ENCODE measurements around the gene SLAMF1. TPM values are rescaled to one million over a fixed set of nuclear protein-coding genes. Genes with fewer than 3 reads are reported as not detected.

Gene SLAMF1
- total RNA-seq, 6 experiments from 2014 or later = not detected

GRCh38 chr1:160623227-160623633, 23.6 kb downstream of the SLAMF1 start:
- DNase-seq = no peak
- Mint-ChIP-seq H3K4me3 (no peak overlapping the region), H3K27me3 (ENCODE audit: insufficient read depth) (no peaks in the 10 kb centered on the region), H3K27ac (no peak overlapping the region), H3K9me3 (no peaks in the 10 kb centered on the region), H3K4me1 (ENCODE audit: low read depth) (no peaks in the 10 kb centered on the region; the same call in 1 of the 2 replicates), H3K36me3 (ENCODE audit: low read depth) (no peaks in the 10 kb centered on the region)
- TF ChIP-seq, protein P1, sequence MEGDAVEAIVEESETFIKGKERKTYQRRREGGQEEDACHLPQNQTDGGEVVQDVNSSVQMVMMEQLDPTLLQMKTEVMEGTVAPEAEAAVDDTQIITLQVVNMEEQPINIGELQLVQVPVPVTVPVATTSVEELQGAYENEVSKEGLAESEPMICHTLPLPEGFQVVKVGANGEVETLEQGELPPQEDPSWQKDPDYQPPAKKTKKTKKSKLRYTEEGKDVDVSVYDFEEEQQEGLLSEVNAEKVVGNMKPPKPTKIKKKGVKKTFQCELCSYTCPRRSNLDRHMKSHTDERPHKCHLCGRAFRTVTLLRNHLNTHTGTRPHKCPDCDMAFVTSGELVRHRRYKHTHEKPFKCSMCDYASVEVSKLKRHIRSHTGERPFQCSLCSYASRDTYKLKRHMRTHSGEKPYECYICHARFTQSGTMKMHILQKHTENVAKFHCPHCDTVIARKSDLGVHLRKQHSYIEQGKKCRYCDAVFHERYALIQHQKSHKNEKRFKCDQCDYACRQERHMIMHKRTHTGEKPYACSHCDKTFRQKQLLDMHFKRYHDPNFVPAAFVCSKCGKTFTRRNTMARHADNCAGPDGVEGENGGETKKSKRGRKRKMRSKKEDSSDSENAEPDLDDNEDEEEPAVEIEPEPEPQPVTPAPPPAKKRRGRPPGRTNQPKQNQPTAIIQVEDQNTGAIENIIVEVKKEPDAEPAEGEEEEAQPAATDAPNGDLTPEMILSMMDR (IDR thresholded peaks at IDR 0.05) = no peak

DNA sequence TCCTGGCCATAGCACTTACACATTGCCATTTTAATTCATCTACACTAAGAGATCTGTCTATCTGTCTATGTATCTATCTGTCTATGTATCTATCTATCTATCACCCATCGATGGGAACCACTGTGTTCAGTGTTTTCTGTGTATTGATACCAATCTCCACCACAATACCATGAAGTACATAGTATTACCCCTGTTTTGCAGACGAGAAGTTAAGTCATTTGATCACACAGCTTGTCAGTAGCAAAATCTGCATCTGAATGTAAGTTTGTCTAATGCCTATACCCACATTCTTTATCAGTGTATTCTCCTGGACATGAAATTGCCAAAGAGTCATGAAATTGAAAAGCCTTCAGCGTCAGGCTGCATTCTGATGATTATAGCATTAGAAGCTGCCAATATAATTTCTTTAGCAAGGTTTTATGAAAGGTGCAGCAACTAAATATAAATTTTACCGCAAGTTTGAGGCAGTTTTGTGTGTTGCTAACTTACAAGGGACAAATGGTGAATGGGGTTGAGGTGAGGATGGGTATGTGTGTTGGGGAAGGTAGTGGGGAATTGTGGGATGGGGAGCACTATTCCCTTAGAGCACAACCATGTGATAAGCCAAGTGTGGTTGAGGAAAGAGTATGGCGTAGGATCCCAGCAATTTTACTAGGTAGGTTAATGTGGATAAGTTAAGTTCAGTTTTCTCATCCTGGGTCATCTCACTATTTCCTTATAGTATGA, 24.2 kb downstream of the SLAMF1 start:
- Mint-ChIP-seq H3K4me3 (no peak overlapping the region), H3K9me3 (no peaks in the 10 kb centered on the region), H3K36me3 (ENCODE audit: low read depth) (no peaks in the 10 kb centered on the region), H3K27me3 (ENCODE audit: insufficient read depth) (no peaks in the 10 kb centered on the region; the same call in 1 of the 2 replicates), H3K4me1 (ENCODE audit: low read depth) (no peaks in the 10 kb centered on the region; the same call in 1 of the 2 replicates), H3K27ac (no peak overlapping the region)
- TF ChIP-seq, protein P1 (IDR thresholded peaks at IDR 0.05) = no peak
- DNase-seq = no peak

DNA sequence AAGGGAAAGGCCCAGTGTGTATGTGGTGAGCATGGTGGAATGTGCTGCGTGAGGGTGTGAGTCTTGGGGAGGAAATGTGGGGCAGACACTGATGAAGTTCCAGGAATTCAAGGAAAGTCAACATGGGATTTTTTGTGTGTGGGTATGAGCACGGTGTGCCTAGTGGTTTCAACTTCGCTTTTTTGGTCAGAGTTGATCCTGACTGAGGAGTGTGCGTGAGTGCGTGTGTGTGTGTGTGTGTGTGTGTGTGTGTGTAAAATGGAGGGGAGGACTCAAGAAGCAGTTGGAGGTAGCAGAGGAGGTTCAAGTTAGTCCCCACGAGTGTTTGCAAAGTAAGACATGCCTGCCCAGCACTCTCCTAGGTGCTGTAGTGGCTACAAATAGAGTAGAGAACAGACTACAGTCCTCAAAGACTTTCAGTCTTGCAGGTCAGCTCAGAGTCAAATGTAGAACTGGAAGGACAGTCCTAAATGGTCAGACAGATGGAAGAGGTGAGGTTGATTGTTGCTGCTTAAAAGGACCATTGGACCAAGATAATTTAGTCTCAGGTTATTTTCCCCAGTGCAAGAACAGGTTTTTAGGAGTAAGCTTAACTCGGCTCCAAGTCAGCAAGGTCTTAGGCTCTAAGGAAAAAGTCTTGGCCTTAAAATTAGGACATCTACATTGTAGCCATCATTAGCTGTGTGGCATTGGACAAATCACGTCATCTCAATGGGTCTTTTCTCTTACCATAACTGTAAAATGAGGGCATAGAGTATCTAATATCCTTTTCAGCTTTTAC, 25.0 kb downstream of the SLAMF1 start:
- Mint-ChIP-seq H3K27ac (no peak overlapping the region), H3K4me1 (ENCODE audit: low read depth) (no peaks in the 10 kb centered on the region; the same call in 1 of the 2 replicates), H3K27me3 (ENCODE audit: insufficient read depth) (no peaks in the 10 kb centered on the region; the same call in 1 of the 2 replicates), H3K4me3 (no peak overlapping the region), H3K36me3 (ENCODE audit: low read depth) (no peaks in the 10 kb centered on the region), H3K9me3 (no peaks in the 10 kb centered on the region)
- TF ChIP-seq, protein P1 (IDR thresholded peaks at IDR 0.05) = no peak
- no peak for DNase-seq

DNA sequence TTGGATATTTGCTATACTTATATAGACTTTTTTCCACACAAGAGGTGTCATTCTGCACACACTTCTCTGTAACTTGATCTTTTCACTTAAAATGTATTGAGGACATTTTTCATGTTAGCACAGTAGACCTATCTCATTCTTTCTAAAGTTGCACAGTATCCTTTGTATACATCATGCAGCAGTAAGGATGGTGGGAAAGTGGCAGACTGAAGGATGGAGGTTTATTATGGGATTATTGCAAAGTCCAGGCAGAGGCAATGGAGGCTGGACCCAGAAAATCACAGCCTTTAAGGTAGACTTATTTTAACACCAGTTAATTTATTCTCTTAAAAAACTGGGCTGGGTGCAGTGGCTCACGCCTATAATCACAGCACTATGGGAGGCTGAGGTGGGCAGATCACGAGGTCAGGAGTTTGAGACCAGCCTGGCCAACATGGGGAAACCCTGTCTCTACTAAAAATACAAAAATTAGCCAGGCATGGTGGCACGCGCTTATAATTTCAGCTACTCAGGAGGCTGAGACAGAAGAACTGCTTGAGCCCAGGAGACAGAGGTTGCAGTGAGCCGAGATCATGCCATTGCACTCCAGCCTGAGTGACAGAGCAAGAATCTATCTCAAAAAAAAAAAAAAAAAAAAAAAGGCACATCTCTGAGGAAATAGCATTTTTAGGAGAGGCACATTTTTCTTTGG, 25.8 kb downstream of the SLAMF1 start:
- H3K4me3 Mint-ChIP-seq = no peak overlapping the region
- H3K36me3 Mint-ChIP-seq (ENCODE audit: low read depth) = no peaks in the 10 kb centered on the region
- no peak overlapping the region for H3K27ac Mint-ChIP-seq
- no peak for DNase-seq
- TF ChIP-seq, protein P1 (IDR thresholded peaks at IDR 0.05) = no peak
- H3K9me3 Mint-ChIP-seq = no peaks in the 10 kb centered on the region
- no peaks in the 10 kb centered on the region; the same call in 1 of the 2 replicates for H3K27me3 Mint-ChIP-seq (ENCODE audit: insufficient read depth)
- no peaks in the 10 kb centered on the region; the same call in 1 of the 2 replicates for H3K4me1 Mint-ChIP-seq (ENCODE audit: low read depth)

GRCh38 chr1:160619742-160620277, 27.0 kb downstream of the SLAMF1 start:
- no peaks in the 10 kb centered on the region; the same call in 1 of the 2 replicates for H3K4me1 Mint-ChIP-seq (ENCODE audit: low read depth)
- no peaks in the 10 kb centered on the region; the same call in 1 of the 2 replicates for H3K27me3 Mint-ChIP-seq (ENCODE audit: insufficient read depth)

More at GRCh38 chr1:160619742-160620277, 27.0 kb downstream of the SLAMF1 start:
- no peak for DNase-seq
- Mint-ChIP-seq H3K36me3 (ENCODE audit: low read depth) (no peaks in the 10 kb centered on the region), H3K27ac (no peak overlapping the region), H3K4me3 (no peak overlapping the region), H3K9me3 (no peaks in the 10 kb centered on the region)
- TF ChIP-seq, protein P1 (IDR thresholded peaks at IDR 0.05) = no peak
